Stimulated activated CD8-positive, alpha-beta memory T cell treated with anti-CD3 and anti-CD28 coated beads, Interleukin-15, amount 100 ng/mL, for 48 hours (primary cell): ENCODE data around the gene C9orf50.
A peak's percentile ranks its signal among the peaks of the same experiment; 100 is the strongest.
"Not testable (repeated sequence)": the region's sequence is repeated elsewhere in the genome, so short reads cannot be mapped to it uniquely, and the experiment has no call there.

Experiments
- DNase-seq, 2 donors: peaks; one replicate each; pipeline ENCODE4 v3.0.0-alpha.2; 2020; ENCODE audit warnings: low read depth in 2 of 2

The C9orf50 gene, protein sequence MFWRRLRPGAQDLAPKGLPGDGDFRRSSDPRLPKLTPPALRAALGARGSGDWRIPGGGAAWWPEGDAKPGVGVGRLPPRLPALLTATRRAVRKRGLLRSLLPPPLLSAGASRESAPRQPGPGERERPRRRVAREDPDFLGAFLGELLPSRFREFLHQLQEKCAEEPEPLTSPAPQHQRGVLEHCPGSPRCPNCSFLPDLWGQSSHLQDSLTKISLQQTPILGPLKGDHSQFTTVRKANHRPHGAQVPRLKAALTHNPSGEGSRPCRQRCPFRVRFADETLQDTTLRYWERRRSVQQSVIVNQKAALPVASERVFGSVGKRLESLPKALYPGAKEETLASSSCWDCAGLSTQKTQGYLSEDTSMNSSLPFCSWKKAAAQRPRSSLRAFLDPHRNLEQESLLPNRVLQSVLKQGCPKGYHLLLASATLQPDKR

DNA sequence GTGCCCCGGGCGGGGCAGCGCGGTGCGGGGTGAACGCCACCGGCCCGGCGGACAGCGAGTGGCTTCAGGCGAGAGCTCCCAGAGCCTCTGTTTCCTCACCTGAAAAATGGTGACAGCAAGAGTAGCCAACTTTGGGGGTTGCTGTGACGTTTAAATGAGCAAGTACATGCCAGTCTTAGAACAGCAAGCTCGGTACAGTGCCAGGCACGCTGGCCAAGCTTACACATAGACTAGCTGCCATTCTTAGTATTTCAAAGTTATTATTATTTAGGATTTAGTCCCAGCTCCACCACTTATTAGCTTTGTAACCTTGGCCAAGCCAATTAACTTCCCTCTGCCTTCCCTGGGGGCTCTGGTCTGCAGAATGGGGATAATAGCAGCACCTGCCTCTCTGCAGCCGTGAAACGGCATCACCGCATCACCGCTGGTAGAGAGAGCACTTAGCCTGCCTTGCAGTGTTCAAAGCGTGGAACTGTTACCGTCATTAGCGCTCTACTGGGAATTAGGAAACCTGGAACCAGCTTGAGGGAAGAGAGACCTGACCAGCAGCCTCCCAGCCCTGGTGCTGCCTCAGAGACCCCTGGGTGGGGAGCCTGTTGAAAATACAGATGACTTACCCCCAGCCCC lies at the start of gene C9orf50:
Gene C9orf50, minus strand, starts transcription at position 433 of the 627 bp plus-strand sequence. CDS start 527 bp downstream, outside the sequence.
- no peak for DNase-seq

DNA sequence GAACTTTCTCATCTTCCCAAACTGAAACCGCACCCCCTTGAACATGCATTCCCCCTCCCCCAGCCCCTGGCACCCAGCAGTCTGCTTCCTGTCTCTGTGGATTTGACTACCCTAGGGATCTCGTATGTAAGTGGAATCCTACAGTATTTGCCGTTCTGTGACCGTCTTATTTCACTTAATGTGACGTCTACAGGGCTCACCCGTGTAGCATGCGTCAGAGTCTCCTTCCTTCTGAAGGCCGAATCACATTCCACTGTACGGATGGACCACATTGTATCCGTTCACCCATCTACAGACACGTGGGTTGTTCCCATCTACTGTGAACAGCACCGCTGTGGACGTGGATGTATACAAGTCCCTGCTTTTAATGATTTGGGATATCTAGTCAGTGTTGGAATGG lies 49.0 kb upstream of the C9orf50 start:
- no peak for DNase-seq

DNA sequence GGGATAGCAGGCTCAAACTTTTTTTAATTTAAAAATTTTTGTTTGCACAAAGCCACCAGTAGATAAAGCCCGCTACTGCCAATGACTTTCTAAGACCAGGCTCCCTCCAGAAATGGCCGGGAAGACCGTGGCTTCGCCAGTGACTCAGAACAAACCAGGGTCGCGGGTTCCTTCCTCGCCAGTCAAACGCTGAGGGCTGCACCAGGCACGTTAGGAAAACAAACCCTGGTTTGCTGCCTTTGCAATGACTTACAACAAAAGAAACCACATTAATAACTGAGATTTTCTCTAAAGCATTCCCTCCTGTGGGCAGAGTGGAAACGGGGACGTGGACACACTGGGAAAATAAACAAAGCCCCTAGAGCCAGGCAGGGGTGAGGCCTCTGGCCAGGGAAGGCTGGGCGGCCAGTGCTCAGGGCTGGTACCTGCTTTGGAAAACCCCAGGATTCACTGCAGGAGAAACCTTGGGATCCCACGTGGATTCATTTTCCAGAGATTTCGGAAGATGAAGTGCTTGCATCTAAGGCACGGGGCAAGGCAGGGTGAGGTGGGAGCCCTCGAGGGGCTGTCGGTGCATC lies 48.3 kb upstream of the C9orf50 start:
- DNase-seq = no peak

DNA sequence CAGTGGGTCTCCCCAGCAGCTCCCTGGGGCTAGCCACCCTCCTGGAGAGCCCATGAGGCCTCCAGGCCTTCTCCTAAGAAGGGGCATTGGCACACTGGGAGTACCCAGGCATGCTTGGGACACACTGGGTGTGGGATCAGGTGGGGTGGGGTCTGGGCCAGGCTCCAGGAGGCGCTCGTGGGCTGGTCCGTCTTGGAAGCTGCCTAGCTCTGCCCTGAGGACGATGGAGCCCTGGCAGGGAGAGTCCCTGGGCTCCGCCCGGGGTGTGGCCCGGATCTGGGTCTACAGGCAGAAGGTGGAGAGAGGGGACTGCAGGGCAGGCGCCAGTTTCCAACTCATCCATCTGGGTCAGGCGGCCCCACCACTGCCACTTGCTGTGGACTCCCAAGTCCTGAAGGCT lies 46.9 kb upstream of the C9orf50 start:
- no peak for DNase-seq

DNA sequence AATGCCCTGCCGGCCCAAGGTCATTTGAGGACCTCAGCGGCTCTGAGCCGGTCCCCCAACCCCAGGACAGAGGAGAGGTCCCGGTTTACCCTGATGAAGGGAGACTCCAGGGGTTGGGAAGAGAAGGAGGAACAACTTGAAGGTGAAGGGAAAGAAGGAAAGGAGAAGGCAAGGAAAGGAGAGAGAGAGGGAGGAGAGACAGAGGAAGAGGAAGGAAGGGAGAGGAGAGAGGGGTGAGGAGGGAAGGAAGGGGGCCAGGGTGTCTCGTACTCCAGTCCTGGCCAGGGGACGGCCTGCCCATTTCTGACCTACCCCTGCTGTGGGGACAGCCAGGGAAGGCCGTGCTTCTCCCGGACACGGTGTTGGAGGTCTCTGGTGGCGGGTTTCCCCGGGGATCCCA lies 46.5 kb upstream of the C9orf50 start:
- no peak for DNase-seq

DNA sequence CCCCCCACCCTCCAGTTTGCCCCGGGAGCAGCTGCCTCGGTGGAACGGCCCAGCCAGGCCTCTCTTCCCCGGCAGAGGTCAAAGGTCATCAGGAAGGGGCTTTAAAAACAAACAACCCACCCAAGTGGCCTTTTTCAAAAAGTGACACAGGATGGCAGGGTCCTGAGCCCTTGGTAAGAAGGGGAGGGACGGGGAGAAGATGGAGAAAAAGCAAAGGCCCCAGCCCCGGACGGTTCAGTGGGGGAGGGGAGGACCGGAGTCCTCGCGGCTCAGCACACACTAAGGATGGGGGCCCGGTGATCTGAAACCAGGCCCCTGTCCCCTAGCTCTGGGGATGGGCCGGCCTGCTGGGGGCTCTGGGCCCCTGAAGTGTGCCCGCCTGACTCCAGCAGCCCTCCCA lies 45.7 kb upstream of the C9orf50 start:
- no peak for DNase-seq

DNA sequence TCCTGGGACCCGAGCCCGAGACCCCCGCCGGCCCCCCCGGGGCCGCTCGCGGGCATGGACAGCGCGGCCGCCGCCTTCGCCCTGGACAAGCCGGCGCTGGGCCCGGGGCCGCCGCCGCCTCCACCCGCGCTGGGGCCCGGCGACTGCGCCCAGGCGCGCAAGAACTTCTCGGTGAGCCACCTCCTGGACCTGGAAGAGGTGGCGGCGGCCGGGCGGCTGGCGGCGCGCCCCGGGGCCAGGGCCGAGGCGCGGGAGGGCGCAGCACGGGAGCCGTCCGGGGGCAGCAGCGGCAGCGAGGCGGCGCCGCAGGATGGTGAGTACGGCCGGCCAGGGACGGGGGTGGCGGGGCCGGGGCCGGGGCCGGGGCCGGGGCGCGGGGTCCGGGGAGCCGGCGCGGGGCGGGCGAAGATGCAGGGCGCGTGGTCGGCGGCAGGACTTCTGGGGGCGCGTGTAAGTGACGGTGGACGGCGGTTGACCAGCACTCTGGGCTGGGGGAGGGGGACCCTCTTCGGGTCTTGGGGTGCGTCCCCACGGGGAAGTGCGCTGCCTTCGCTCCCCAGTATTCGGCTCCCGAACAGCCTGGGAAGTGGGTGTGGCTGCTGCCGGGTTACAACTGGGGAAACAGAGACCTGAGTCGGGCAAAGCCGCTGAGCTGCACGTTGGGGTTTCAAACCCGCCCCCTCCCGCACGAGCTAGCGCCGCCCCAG lies 45.1 kb upstream of the C9orf50 start:
- no peak for DNase-seq

DNA sequence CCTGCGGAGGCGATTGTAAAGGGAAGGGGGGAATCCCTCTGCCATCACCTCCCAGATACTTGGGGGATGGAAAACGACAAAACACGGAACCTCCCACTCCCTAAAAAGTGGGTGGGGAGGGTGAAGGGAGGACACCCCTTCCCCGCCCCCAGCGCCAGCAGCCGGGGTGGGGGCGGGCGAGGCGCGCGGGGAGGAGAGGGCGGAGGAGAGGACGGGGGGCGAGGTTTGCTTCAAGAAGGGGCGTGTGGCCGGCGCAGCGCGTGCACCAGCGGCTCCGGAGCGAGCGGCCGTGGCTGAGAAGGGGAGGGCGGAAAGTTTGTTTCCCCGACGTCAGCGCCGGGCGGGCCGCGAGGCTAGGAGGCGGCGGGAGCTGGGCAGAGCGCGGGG lies 44.5 kb upstream of the C9orf50 start, which contains the start of gene PRRX2:
Gene PRRX2, plus strand, starts transcription at position 259 of the 387 bp plus-strand sequence. CDS start 221 bp downstream, outside the sequence.
- peak; percentile 12 to 32 for DNase-seq

DNA sequence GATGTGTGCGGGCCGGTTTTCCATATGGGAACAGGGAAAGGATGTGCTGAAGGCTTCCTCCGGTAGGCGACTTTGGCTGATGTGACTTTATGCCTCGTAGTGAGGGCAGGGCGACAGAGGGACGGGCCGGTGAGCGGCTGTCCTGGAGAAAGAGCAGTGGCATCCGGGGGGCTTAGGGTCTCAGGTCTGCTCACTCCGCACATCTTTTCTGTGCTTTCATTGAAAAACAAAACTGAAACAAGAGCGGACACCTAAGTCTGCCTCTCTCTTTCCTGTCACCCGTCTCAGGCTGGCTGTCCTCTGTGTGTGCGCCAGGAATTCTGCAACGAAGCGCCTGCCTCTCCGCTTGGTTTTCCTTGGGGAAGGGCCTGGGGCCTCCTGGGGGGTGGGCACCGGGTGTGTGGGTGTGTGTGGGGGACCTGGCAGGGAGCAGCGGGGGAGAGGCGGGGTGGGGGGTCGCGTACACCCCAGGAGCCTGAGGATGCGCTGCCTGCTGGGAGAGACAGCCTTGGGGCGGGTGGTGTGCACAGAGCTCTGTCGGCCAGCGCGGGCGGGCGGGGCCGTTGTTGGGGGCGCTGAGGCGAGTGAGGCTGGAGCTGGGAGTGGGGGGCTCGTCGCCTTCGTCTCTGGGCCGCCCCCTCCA lies 44.0 kb upstream of the C9orf50 start:
- no peak for DNase-seq

DNA sequence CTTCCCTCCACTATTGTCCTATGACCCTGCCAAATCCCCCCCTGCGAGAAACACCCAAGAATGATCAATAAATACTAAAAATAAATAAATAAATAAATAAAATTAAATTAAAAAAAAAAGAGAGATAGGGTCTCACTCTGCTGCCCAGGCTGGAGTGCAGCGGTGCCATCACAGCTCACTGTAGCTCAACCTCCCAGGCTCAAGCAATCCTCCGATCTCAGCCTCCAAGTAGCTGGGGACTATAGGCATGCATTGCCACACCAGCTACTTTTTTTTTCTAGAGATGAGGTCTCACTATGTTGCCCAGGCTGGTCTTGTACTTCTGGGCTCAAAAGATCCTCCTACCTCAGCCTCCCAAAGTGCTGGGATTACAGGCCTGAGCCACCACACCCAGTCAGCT lies 41.3 kb upstream of the C9orf50 start:
- not testable (repeated sequence) for DNase-seq

DNA sequence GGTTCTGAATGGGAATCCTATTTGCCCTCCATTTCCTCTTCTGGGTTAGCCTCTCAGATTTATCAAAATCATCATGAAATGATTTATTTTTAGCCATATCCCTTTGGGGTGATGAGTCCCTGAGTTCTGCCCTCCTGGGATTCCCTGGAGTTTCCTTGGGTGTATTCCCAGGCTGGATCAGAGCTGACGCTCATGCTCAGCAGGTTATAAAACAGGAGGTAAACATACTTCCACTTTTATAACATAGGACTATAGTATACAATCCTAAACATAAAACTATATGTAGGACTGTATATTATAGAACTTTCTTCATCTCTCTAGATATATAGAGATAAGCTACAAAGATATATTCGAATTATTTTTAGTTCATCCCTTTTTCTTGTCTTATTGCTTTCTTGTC lies 40.1 kb upstream of the C9orf50 start:
- no peak for DNase-seq

DNA sequence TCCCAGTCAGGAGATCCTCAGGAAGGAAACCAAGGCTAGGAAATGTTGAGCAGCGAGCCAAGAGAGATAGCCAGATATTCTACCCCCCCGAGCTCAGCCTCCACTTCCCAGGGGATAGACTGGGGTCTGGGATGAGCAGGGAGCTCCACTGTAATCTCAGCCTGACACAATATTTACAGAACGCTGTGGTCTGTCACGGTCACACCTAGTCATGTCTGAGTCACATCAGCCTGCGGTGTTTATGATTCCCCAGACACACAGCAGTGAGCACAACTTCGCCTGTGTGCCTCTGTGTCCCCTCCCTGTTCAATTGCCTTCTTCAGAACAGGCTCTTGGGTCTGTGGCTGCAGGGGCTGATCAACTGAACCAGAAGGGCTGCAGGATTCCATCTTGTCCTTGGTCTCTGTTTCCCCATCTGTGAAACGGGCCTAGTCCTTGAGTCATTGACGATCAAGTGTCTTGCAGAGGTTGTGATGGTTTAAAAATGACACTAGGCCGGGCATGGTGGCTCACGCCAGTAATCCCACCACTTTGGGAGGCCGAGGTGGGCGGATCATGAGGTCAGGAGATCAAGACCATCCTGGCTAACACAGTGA lies 36.0 kb upstream of the C9orf50 start:
- DNase-seq = no peak

DNA sequence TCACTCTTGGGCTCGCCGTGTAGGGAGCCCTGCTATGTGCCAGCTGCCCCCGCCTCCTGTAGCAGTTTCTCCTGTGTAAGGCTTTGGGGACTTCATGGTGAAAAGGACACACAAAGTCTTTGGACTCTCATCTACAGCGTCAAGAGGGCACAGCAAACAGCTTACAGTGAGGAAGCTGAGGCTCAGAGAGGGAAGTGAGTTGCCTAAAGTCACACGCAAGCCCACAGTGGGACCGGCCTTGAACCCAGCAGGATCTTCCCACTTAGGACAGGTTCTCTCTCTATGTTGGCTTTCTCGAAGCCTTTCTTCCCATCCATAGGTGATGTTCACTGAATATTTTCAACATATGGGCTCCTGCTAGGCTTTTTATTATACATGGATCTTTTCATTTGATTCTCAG lies 34.8 kb upstream of the C9orf50 start:
- DNase-seq = no peak

DNA sequence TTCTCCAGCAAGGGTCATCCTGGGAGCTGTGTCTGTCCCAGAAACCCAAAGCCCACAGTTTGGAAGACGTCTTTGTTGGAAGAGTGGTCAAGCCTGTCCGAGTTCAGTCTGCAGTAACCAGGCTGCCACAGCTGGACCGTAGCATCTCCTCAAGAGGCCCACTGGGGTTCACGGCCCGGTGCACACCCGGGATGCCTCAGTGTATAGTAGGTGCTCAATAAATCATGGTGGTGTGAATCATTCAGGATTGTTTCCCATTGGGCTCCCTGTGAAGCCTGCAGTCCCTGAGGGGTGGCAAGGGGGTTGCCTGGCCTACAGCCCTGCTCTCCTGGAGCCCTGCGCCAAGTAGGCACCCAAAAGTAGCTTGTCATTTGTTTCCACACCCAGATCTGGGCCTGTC lies 34.3 kb upstream of the C9orf50 start:
- DNase-seq = no peak

DNA sequence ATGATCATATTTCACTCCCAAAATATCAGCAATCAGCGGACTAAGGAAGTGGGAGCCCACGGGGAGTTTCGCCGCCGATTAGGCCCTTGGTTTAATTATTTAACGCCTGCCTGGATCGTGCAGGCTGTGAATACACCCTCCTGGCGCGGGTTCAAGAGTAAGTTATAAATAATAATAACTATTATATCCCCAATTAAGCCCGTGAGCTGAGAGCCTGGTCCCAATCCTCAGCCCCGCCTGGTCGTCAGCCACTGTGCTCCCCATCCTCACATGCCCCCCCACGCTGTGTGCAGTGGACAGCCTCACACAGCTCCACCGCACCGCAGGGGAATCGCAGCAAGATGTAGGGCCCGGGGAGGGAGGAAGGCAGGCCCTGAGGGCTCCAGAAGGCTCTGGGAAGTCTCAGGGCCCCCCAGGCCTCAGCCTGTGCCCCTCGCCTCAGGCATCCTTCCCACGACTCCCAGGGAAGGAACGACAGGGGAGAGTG lies 33.7 kb upstream of the C9orf50 start:
- DNase-seq = no peak

DNA sequence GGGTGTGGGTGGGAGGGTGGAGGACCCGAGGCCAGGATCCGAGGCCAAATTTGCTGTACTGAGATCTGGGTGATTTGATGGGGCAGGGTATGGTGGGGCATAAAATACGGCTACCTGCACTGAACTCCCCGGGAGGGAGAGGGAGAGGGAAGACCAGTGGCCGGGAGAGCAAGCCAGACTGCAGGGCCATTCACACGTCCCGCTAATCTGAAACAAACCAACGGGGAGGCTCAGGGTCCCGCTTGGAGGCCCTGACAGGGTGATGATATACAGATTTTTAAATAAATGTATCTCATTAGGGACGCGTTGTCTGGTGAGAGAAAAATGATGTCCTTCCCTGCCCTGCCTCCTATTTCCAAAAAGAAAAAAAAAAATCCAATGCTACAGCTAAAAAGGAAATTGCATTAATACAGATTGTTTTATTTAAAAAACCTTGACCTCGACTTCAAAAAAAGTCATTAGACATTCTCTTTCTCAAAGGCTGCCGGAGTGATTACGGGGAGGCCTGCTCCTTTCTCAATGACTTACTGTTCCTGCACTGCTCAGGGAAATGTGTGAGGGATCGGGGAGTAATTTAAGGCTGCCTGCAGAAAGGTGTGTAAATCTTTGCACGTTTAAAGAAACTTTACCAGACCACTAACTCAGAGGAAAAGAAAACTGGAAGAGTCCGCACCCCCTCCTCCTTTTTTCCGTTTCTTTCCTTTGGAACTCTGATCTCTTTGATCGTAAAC lies 33.1 kb upstream of the C9orf50 start:
- DNase-seq = no peak

DNA sequence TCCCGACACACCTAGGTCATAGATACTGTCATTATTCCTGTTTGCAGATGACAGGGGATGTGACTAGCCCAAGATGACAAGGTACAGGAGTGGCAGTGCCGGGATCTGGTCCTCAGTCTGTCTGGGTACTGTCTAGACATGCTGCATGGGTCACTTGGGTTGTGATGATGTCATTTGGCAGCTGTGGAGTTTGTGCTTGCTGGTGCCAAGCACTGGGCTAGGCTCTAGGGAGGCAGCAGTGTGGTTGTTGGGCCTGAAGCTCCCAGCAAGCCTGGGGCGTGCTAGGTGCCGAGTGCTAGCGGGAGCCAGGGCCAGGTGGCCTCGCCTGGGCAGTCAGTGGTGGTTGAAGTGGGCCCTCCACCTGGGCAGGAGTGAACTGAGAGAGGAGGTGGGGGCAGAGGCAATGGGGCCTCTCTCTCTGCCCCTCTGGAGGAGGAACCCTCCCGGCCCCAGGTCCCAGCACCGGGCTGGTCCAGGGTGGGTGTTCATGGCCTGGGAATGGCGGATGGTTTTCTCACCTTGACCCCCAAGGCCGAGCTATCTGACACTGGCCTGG lies 29.9 kb upstream of the C9orf50 start:
- no peak for DNase-seq

DNA sequence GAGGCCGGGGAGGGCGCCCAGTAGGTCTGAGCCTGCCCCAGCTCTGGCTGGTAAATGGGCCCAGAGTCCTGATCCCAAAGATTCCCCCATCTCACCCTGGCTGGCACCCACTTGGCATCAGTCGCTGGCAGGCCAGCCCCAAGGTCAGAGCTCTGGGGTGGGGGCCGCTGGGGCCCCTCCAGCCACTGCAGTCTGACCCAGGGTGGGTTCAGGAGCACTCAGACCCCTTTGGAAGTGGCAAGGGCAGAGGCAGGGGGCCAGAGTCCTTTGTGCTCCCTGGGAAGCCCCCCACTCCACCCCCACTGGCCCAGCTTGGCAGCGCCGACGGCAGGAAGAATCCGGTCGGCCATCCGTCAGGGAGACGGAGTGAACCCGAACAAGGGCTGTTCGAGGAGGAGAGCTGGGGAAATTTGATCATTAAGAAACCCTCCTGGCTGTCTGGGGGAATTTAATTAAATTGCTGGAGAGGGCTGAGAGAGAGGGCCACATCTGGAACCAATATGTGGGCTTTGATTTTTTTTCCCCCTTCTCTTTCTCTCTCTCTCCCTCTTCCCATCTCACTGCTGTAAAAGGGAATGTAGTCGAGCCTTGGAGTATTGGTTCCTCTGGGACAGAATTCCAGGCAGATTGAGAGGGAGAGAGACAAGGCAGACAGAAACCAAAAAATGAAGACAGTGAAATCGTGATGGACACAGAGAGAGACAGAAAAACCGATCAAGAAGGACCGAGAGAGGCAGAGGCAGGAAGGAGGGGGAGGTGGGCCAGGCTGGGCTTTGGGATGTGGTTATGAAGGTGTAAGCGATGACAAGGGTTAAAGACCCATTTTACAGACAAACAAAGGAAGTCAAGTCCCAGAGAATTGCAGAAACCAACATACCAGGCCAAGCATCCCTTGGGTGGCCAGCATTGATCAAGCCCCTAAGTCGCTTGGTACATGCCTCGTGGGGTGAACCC lies 29.1 kb upstream of the C9orf50 start:
- no peak for DNase-seq

DNA sequence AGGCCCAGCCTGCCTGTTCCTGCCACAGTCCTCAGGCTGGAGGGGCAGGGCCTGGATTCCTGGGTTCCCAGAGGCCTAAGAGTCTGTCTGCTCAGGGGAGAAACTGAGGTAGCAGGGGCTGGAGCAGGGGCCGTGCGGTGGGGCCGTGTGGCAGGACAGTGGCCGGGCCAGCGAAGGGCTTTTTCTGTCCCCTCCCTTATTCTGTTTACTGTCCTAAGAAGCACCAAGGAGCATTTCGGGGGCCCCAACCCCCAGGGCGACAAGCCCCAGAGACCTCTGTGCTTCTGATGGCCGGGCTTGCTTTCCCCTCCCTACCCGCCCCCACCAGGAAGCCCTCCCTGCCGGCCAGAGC lies 27.8 kb upstream of the C9orf50 start:
- no peak for DNase-seq
